Left renal cortex interstitium (tissue), 4 donors: ENCODE measurements around the gene PLEKHA6. TPM values are rescaled to one million over a fixed set of nuclear protein-coding genes. Genes with fewer than 3 reads are reported as not detected.
A peak's percentile ranks its signal among the peaks of the same experiment; 100 is the strongest.

Source experiments
- DNase-seq, 4 donors: peaks; one replicate each; pipeline ENCODE4 v3.0.0-alpha.2; 2013; ENCODE audit warnings: low read depth in 4 of 4, low spot score in 2 of 4, missing footprints in 1 of 4
- polyA plus RNA-seq, 4 donors: library from polyadenylated mRNA; unstranded; fragments of 120-200 nt; gene quantifications; one replicate each; pipeline ENCODE4 v1.2.1, GENCODE V29; 2013; ENCODE audit not compliant: insufficient read length in 4 of 4

PLEKHA6 gene
- polyA plus RNA-seq, 4 donors, result 44.7 to 64.2 (median 45.7) TPM

DNA sequence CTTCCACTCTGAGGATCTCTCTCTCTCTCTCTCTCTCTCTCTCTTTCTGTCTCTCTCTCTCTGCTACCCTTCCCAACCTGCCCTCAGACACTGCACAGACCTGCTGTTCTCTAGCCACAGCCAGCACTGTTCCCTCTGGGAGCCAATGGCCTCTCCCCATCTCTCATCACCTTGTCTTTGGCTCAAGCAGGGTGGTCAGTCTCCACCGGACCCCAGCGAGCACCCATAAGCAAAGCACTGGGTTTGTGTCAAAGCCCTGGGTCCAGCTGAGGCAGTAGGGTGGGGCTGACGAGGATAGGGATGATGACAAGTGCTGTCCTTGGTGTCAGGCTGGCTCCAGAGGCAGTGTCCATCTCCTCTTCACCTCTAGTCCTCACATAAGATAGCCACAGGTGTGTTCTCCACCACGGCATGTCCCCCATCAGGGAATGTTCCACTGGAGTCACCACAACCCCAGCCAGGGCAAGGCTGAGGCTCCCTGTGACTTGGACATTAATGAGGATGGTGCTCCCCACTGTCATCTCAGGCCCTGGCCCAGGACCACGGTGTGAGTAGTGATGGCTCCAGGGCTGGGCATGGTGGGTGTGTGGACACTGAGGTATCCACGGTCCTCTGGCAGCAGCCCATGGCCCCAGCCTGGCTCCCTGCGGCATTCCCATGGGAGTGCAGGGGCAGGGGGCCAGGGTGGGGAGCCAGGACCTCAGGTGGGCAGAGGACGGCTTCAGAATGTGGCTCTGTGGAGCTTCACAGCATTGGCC is 137.5 kb downstream of the PLEKHA6 start:
- DNase-seq, result no peak

DNA sequence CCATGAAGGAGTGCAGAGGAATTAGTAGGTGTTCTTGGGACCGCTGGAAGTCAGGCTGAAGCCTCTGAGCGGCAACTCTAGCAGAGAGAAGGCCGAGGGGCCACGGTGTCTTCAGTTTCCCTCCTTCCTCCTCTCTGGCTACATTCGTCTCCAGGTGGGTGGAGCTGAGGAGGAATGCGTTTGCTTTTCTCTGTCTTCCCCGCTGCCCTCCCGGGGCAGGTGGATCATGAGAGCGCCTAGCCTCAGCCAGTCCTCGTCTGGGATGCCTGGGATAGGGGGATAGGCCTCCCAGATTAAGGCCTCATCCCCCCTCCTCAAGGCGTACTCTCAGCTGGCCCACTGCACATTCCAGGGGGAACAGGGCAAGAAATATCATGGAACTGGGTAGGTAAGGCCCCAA is 138.5 kb downstream of the PLEKHA6 start:
- DNase-seq, result no peak

- DNase-seq, result no peak
Measured at GRCh38 chr1:204219971-204220616, 139.6 kb downstream of the PLEKHA6 start.

DNA sequence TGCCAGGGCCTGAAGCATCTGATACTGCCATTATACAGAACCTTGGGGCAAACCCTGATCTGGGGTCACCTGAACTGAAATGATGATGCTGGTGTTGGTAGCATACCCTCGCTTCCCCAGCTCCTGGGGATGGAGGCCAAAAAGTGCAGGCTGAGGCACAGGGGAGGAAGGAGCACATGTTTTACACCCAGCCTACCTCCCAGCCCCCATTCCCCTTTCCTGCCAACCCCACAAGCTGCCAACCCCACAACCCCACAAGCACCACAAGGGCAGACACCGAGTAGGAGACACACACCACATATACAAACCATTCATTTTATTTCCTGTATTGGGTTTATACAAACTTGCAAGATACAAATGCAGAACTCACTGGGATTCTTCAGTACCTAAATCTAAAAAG is 141.2 kb downstream of the PLEKHA6 start:
- DNase-seq, result no peak

DNA sequence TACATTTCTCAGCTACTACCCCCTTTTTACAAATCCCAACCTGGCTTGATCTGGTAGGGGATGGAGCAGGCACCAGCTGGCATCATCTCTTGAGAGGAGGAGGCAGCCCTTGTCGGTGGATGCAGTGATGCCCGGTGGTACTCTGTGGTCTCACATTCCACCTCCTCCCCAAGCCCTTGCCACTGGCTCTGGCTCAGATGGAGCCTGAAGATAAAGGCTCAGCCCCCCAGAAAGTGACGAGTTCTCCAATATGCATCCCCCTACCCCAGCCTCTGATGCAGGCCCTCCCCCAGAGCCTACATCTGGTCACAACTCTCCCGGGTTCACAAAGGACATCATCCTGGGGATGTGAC is 142.1 kb downstream of the PLEKHA6 start:
- DNase-seq, result no peak

DNA sequence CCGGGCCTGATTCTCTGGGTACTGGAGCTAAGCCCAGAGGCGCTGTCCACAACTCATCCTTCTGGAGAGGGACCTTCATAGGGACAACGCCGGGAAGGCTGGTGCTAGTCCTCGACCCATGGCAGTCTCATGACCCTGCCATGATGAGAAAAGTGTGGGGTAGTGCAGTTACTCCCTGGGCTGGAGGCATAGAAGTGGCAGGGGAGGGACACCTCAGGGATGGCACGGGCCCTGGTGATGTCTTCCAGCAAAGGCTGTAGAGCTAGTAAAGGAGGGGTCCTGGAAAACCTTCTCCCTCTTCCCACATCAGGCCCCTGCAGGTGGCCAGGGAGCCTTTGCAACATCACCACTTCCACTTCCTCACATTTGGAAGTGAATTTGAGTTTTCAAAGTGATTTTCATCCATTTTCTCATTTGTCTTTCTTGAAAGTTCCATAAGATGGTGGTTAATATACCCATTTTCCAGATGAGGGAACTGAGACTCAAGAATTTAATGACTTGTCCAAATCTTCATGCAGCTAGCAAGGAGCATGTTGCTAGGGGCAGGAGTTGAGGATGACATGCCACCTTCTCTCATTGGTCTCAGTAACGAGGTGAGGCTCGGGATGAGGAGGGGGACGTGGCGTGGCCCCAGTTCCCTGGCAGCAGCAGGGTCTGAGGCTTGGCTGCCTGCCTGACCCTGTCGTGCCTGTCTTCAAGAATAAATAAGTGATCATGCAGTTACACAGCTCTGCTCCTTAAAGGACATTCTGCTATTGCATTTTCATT is 142.7 kb downstream of the PLEKHA6 start:
- DNase-seq, result no peak

DNA sequence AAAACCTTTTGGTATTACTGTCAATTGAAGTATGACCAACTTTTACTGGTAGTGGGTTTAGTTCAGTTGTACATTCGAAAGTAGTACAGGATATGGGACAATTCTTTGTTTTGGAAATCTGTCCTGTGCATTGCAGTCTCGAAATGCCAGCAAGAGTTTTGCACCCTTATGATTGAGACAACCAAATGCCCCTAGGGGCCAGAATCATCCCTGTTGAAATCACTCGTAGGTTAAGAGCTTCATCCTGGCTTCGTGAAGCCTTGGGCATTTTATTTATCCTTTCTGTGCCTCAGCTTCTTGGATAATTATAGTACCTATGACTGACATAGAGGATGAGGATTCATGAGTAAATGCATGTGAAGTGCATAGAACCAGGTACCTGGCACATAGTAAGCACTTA is 143.5 kb downstream of the PLEKHA6 start:
- no peak for DNase-seq

DNA sequence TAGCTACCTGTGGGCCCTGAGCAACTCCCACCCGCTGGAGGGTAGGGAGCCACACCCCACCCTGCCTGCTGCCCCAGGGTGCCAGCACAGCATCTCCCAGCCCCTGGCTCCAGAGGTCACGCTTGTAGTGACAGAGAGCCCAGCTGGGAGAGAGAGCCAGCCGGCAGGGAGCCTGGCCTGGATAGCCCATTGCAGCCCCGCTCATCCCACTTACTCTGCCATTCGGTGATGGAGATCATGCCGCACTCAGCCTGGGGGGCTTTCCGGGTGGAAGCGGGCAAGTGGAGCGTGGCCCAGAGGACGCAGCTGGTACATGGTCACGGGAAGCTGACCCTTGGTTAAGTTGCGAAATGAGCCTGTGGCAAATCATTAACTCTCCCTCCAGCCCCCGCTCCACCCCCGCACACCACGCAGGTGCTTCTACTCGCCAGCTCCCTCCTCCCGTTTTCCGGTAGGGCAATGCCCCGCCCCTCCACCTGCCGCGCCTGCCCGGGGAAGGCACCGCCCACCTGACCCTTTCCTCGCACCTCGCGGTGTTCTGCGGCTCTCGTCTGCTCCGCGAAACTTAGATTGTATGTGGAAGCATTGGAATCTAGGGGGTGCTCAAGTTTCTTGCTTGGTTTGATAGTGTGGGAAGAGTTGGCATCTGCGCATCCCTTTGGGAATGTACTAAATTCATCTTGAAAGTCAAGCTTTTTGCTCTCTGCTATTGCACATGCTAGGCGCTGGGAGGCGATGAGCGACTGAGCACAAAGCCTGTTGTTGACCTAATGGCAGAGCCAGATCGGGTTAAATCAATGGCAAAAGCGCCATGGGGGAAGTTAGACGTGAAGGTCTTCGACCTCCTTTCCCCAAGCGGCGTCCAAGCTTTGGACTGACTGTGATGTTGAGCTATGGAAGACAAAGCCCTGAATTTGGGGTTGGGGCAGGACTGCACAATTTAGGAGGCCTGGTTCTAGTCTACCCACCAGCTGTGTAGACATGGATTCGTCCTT is 145.8 kb downstream of the PLEKHA6 start, which contains the start of gene GOLT1A:
GOLT1A (minus strand) TSS at position 321 of the 995 bp plus-strand sequence; CDS start at position 239, 82 bp downstream.
- peak; percentile 55 to 79 (median 68) for DNase-seq

DNA sequence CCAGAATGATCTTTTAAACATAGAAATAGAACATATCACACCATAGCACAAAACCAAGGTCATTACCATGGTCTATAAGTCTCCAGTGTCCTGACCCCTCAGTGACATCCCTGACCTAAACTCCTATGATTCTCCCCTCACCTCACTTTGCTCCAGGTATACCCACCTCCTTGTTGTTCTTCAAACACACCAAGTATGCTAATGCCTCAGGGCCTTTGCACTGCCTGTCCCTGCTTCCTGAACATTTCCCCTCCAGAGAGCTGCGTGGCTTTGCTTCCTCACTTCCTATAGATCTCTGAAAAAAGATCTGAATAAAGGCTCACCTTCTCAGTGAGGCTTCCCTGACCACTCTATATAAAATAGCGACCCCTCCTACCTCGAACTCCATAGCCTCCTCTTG is 147.0 kb downstream of the PLEKHA6 start:
- DNase-seq, result no peak

- DNase-seq, result no peak
Measured at GRCh38 chr1:204211046-204211445, 148.7 kb downstream of the PLEKHA6 start.

GRCh38 chr1:204207136-204207616 is 152.6 kb downstream of the PLEKHA6 start:
- DNase-seq, result peak in 2 of 4 donors; percentile 36

GRCh38 chr1:204206121-204206520 is 153.6 kb downstream of the PLEKHA6 start:
- no peak for DNase-seq

- no peak for DNase-seq
Measured at GRCh38 chr1:204205486-204205885, 154.2 kb downstream of the PLEKHA6 start.

DNA sequence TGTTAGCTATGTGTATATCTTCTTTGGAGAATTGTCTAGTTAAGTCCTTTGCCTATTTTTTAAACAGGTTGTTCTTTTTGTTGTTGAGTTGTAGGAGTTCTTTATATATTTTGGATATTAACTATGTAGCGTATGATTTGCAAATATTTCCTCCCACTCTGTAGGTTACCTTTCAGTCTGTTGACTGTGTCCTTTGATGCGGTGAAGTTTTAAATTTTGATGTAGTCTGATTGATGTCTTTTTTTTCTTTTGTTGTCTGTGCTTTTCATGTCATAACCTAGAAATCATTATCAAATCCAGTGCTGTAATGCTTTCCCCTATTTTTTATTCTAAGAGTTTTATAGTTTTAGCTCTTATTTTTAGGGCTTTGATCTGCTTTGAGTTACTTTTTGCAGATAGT is 154.8 kb downstream of the PLEKHA6 start:
- DNase-seq, result no peak

DNA sequence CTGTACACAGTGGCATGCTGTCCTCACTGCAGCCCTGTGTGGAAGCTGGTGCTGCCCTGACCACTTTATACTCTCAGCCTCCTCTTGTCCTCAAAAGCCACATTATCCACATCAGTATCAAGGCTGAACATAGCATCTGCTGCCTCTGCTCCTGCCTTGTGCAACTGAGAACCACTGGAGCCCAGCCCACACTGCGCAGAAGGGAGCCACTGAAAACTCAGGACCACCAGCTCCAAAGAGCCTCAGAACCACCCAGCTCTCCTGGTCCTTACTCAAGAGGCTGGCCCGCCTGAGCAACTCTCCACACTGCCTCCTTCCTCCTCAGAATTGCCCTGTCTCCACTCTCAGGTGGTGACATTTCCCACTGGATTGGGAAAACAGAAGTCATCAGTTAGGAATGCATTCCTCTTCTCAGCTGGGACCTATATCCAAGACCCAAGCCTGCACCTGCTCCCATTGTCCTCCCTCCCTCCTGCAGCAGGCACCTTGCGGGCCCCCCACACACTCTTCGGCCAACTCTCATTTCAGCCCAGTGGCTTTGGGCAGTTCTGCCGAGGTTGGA is 156.4 kb downstream of the PLEKHA6 start:
- no peak for DNase-seq

DNA sequence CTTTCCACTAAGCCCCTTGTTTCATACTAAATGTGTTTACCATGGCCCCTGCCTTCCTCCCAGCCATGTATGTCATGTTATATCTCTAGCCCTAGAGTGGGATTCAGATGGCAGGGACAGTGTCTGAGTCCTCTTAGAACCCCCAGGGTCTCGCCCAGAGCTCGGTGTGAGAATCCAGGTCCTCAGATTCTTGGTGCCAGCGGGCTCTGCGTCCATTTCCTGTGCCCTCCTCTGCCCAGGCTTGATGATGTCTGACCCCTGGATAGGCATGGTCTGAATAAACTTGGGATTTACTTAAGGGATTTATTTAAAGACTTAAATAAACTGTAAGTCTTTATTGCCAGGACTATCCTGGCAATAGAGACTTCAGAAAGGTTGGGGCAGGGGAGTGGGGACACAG is 157.2 kb downstream of the PLEKHA6 start:
- no peak for DNase-seq

DNA sequence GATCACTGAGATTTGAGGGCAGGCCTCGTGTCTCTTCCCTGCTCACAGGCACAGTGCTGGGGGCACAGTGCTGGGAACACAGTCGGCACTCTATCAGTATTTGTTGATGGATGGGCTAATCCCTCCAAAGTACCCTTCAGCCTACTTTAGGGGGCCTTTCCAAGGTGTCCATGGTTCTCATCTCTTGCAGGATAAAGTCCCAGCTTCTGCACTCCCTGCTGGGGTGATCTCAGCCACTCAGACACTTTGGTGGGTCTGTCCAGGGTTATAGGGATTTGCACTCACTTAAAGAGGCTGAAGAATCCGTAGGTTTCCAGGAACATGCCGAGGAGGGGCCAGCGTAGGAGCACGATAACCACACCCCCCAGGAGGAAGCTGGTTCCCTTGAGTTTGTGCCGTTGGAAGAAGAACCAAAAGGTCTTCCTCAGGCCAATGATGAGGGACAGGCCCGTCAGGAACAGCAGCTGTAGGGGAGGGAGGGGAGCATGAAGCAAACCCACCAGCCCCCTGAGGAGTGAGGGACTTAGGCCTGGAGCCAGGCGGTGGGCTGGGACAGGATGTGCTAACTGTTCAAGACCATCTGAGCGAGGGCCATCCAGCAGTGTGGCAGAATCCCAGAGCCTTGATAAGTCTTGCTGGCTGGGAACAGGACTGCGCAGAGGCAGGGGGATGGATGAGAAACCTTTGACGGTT is 158.2 kb downstream of the PLEKHA6 start:
- DNase-seq, result no peak

DNA sequence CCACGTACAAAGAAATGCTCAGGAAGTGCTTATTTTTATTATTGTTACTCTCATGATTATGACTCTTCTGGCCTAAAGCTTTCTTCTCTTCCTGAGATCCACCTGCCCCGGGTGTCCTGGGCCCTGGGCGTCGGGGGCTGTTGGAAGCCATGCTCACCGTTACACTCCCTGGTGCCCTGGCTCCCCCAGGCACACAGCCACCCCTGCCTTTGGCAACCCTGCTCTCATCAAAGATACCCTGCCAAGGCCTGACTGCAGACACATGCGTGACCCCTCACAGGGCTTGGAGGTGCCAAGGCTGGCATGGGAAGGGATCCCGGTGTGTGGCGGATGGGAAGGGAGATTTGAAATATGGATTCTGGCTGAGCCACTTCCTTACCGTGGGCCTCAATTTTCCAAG is 160.2 kb downstream of the PLEKHA6 start:
- DNase-seq, result no peak
